Measurements from ENCODE around the gene IFRD2. TPM values are rescaled to one million over a fixed set of nuclear protein-coding genes. Genes with fewer than 3 reads are reported as not detected.

The IFRD2 gene
- total RNA-seq, 1 donor from 2014 or later: 37.3 TPM

GRCh38 chr3:50324351-50325112 lies 32.3 kb upstream of the IFRD2 start:
- no peak overlapping the region for H3K4me3 ChIP-seq
- no peak for DNase-seq (ENCODE audit: extremely low spot score in 2 of 2)
- H3K27ac ChIP-seq: peak overlapping the region; percentile 90
- no peaks in the 10 kb centered on the region for H3K9me3 ChIP-seq
- TF ChIP-seq CTCF (IDR thresholded peaks at IDR 0.05) (peak; percentile 36 to 76 (median 74)), POLR2AphosphoS5 (IDR thresholded peaks at IDR 0.05; ENCODE audit: insufficient read depth in 1 of 2, low read depth in 1 of 2) (no peak)
- peaks cover 0 to 13% of the 10 kb centered on the region in 2 donors for H3K36me3 ChIP-seq
- peaks cover 47% of the 10 kb centered on the region for H3K4me1 ChIP-seq
- H3K27me3 ChIP-seq: no peaks in the 10 kb centered on the region
- intact Hi-C loops (cut with DNase I): loop anchor here (5.0 kb wide), 1 partner anchor 67 kb away; no protein-coding TSS in a partner anchor

- Histone ChIP-seq H3K27me3 (no peaks in the 10 kb centered on the region), H3K36me3 (peaks cover 0 to 13% of the 10 kb centered on the region in 2 donors), H3K27ac (peak overlapping the region; percentile 90), H3K4me1 (peaks cover 54% of the 10 kb centered on the region), H3K9me3 (no peaks in the 10 kb centered on the region), H3K4me3 (no peak overlapping the region)
- no peak for DNase-seq (ENCODE audit: extremely low spot score in 2 of 2)
- intact Hi-C loops (cut with DNase I): loop anchor here (2.0 to 5.0 kb wide), 2 partner anchors 25 to 66 kb away; partner anchors contain the start of genes HYAL3 and NAA80
- TF ChIP-seq CTCF (IDR thresholded peaks at IDR 0.05) (no peak), POLR2A (IDR thresholded peaks at IDR 0.05) (no peak), POLR2AphosphoS5 (IDR thresholded peaks at IDR 0.05; ENCODE audit: insufficient read depth in 1 of 2, low read depth in 1 of 2) (peak in 1 of 2 donors; percentile 55)
Measured at GRCh38 chr3:50323614-50324199, 31.5 kb upstream of the IFRD2 start.

- Histone ChIP-seq H3K27me3 (no peaks in the 10 kb centered on the region), H3K9me3 (no peaks in the 10 kb centered on the region), H3K27ac (peak overlapping the region; percentile 90), H3K36me3 (peaks cover 0 to 16% of the 10 kb centered on the region in 2 donors), H3K4me1 (peaks cover 54% of the 10 kb centered on the region), H3K4me3 (peak overlapping the region in 1 of 2 donors; percentile 72)
- TF ChIP-seq POLR2AphosphoS5 (IDR thresholded peaks at IDR 0.05; ENCODE audit: insufficient read depth in 1 of 2, low read depth in 1 of 2): no peak
- TF ChIP-seq CTCF (IDR thresholded peaks at IDR 0.05): no peak
- TF ChIP-seq POLR2A (IDR thresholded peaks at IDR 0.05): no peak
- intact Hi-C loops (cut with DNase I): loop anchor here (2.0 to 5.0 kb wide), 2 partner anchors 24 to 66 kb away; partner anchors contain the start of genes HYAL3 and NAA80
- no peak for DNase-seq (ENCODE audit: extremely low spot score in 2 of 2)
Measured at GRCh38 chr3:50323092-50323600, 30.9 kb upstream of the IFRD2 start.

GRCh38 chr3:50322386-50323091 lies 30.3 kb upstream of the IFRD2 start, which contains the start of gene HYAL2:
TSS of gene HYAL2 (minus strand) at chr3:50322745. CDS start at chr3:50320489, 2,256 bp downstream.
- no peak for DNase-seq (ENCODE audit: extremely low spot score in 2 of 2)
- Histone ChIP-seq H3K4me1 (peaks cover 57% of the 10 kb centered on the region), H3K36me3 (peaks cover 0 to 20% of the 10 kb centered on the region in 2 donors), H3K27me3 (no peaks in the 10 kb centered on the region), H3K4me3 (peak within 1 kb of the TSS; percentile 72 to 97), H3K9me3 (no peaks in the 10 kb centered on the region), H3K27ac (peak within 1 kb of the TSS; percentile 90)
- TF ChIP-seq POLR2A (IDR thresholded peaks at IDR 0.05): no peak
- TF ChIP-seq CTCF (IDR thresholded peaks at IDR 0.05): no peak
- peak in 1 of 2 donors; percentile 47 for TF ChIP-seq POLR2AphosphoS5 (IDR thresholded peaks at IDR 0.05; ENCODE audit: insufficient read depth in 1 of 2, low read depth in 1 of 2)
- intact Hi-C loops (cut with DNase I): loop anchor here (2.0 to 5.0 kb wide), 2 partner anchors 24 to 65 kb away; partner anchors contain the start of genes HYAL3 and NAA80

All from vagina (tissue), 2 donors.